WTC11 (cell line): ENCODE results near the gene NFU1.

Experiments
- ATF1 ChIP-seq: sonication (generic); formaldehyde crosslinking; IDR thresholded peaks from 2 replicates; pipeline ENCODE4 v1.8.1; 2023; ENCODE audit warnings: mild to moderate bottlenecking, moderate library complexity, missing genetic modification reagents
- CREB1 ChIP-seq: sonication (generic); formaldehyde crosslinking; IDR thresholded peaks from 2 replicates; pipeline ENCODE4 v1.8.0; 2023; ENCODE audit warnings: mild to moderate bottlenecking, missing genetic modification reagents
- ELF4 ChIP-seq: sonication (generic); formaldehyde crosslinking; IDR thresholded peaks from 2 replicates; pipeline ENCODE4 v1.8.1; 2022; ENCODE audit warnings: low read depth, mild to moderate bottlenecking, moderate library complexity, missing genetic modification reagents
- FOXK1 ChIP-seq: sonication (generic); formaldehyde crosslinking; IDR thresholded peaks from 2 replicates; pipeline ENCODE4 v1.8.0; 2022; ENCODE audit warnings: mild to moderate bottlenecking, moderate library complexity, missing genetic modification reagents
- NR2C2 ChIP-seq: sonication (generic); formaldehyde crosslinking; IDR thresholded peaks from 2 replicates; pipeline ENCODE4 v1.8.0; 2022; ENCODE audit warnings: mild to moderate bottlenecking, missing genetic modification reagents
- SP1 ChIP-seq: sonication (generic); formaldehyde crosslinking; conservative IDR thresholded peaks from 2 replicates; pipeline ENCODE4 v1.8.1; 2022; ENCODE audit warnings: missing genetic modification reagents
- ZNF416 ChIP-seq: fragments of 250-450 bp; sonication (Bioruptor Pico); IDR thresholded peaks from 2 replicates; pipeline ENCODE4 v1.9.0; 2021; ENCODE audit warnings: mild to moderate bottlenecking, inconsistent platforms
- TF ChIP-seq, protein P1 (sequence below): sonication (generic); formaldehyde crosslinking; conservative IDR thresholded peaks from 2 replicates; pipeline ENCODE4 v1.8.1; 2022; ENCODE audit warnings: mild to moderate bottlenecking, missing genetic modification reagents
- TF ChIP-seq, protein P2 (sequence below): sonication (generic); formaldehyde crosslinking; IDR thresholded peaks from 2 replicates; pipeline ENCODE4 v1.8.1; 2023; ENCODE audit warnings: mild to moderate bottlenecking, missing genetic modification reagents, moderate library complexity
- TF ChIP-seq, protein P3 (sequence below): fragments of 200-600 bp; IDR thresholded peaks from 2 replicates; pipeline ENCODE4 v1.8.0; 2022; ENCODE audit warnings: antibody characterized with exemption

DNA sequence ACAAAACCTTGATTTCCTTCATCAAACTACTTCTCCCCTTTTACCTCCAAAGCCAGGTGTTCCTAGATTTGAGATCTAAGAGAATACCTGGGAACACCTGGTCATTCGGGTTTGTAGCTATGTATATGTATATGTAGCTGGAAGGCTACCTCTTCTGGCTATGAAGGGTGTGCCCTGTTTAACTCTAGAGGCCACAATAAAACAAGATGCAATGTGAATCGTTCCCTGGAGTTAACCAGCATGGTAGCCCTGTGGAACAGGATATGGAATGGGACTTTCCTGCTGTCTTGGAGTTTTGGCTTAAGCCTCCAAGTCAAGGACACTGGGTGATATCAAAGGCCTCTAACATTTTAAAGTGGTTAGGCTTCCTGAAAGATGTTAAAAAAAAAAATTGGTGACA is 17.7 kb upstream of the NFU1 start:
- TF ChIP-seq ELF4 (CRISPR knock-in tag) = no peak
- TF ChIP-seq, protein P1, sequence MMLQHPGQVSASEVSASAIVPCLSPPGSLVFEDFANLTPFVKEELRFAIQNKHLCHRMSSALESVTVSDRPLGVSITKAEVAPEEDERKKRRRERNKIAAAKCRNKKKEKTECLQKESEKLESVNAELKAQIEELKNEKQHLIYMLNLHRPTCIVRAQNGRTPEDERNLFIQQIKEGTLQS (CRISPR knock-in tag) = no peak
- no peak for TF ChIP-seq NR2C2
- TF ChIP-seq, protein P2, sequence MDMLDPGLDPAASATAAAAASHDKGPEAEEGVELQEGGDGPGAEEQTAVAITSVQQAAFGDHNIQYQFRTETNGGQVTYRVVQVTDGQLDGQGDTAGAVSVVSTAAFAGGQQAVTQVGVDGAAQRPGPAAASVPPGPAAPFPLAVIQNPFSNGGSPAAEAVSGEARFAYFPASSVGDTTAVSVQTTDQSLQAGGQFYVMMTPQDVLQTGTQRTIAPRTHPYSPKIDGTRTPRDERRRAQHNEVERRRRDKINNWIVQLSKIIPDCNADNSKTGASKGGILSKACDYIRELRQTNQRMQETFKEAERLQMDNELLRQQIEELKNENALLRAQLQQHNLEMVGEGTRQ (CRISPR knock-in tag) = no peak
- no peak for TF ChIP-seq FOXK1
- TF ChIP-seq, protein P3, sequence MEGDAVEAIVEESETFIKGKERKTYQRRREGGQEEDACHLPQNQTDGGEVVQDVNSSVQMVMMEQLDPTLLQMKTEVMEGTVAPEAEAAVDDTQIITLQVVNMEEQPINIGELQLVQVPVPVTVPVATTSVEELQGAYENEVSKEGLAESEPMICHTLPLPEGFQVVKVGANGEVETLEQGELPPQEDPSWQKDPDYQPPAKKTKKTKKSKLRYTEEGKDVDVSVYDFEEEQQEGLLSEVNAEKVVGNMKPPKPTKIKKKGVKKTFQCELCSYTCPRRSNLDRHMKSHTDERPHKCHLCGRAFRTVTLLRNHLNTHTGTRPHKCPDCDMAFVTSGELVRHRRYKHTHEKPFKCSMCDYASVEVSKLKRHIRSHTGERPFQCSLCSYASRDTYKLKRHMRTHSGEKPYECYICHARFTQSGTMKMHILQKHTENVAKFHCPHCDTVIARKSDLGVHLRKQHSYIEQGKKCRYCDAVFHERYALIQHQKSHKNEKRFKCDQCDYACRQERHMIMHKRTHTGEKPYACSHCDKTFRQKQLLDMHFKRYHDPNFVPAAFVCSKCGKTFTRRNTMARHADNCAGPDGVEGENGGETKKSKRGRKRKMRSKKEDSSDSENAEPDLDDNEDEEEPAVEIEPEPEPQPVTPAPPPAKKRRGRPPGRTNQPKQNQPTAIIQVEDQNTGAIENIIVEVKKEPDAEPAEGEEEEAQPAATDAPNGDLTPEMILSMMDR = no peak
- TF ChIP-seq SP1 (CRISPR knock-in tag) = no peak
- no peak for TF ChIP-seq ATF1 (CRISPR knock-in tag)
- no peak for TF ChIP-seq ZNF416
- no peak for TF ChIP-seq CREB1 (CRISPR knock-in tag)
